SK-N-SH treated with all-trans-retinoic acid at 6 μM for 48 hours (cell line): Measurements from ENCODE around the gene FBLIM1.
A peak's percentile ranks its signal among the peaks of the same experiment; 100 is the strongest.

ENCODE experiments used
- ATAC-seq: fragments of 200-7000 bp; cut with Tn5 transposase; 3 replicates; pipeline ENCODE4 v1.9.1; 2020; ENCODE audit warnings: mild to moderate bottlenecking, moderate library complexity
- CREB5 ChIP-seq: fragments of 250-450 bp; sonication (Bioruptor Pico); IDR thresholded peaks from 2 replicates; pipeline ENCODE4 v1.5.1; 2020; ENCODE audit warnings: low read depth, mild to moderate bottlenecking, moderate library complexity
- CSDC2 ChIP-seq: fragments of 250-450 bp; sonication (Bioruptor Pico); IDR thresholded peaks from 2 replicates; pipeline ENCODE4 v1.5.0; 2020; ENCODE audit warnings: mild to moderate bottlenecking, moderate library complexity
- CSRNP3 ChIP-seq: fragments of 250-450 bp; sonication (Bioruptor Pico); IDR thresholded peaks from 2 replicates; pipeline ENCODE4 v1.5.1; 2021; ENCODE audit warnings: mild to moderate bottlenecking, moderate library complexity
- ESRRG ChIP-seq: fragments of 250-450 bp; sonication (Bioruptor Pico); IDR thresholded peaks from 2 replicates; pipeline ENCODE4 v1.6.1; 2021; ENCODE audit warnings: mild to moderate bottlenecking
- GLIS3 ChIP-seq: fragments of 250-450 bp; sonication (Bioruptor Pico); IDR thresholded peaks from 2 replicates; pipeline ENCODE4 v1.5.0; 2020; ENCODE audit warnings: mild to moderate bottlenecking, moderate library complexity
- ISL1 ChIP-seq: fragments of 250-450 bp; sonication (Bioruptor Pico); IDR thresholded peaks from 2 replicates; pipeline ENCODE4 v2.1.2; 2022; ENCODE audit warnings: mild to moderate bottlenecking, moderate library complexity
- OSR1 ChIP-seq: fragments of 250-450 bp; sonication (Bioruptor Pico); IDR thresholded peaks from 2 replicates; pipeline ENCODE4 v1.8.0; 2022; ENCODE audit warnings: moderate library complexity, mild to moderate bottlenecking, inconsistent platforms
- PATZ1 ChIP-seq: fragments of 250-450 bp; sonication (Bioruptor Pico); IDR thresholded peaks from 2 replicates; pipeline ENCODE4 v1.8.0; 2020; ENCODE audit warnings: mild to moderate bottlenecking, moderate library complexity, borderline replicate concordance
- POU6F1 ChIP-seq: fragments of 250-450 bp; sonication (Bioruptor Pico); IDR thresholded peaks from 2 replicates; pipeline ENCODE4 v1.8.0; 2021; ENCODE audit warnings: low read depth, mild to moderate bottlenecking, moderate library complexity, borderline replicate concordance
- PPARA ChIP-seq: fragments of 250-450 bp; sonication (Bioruptor Pico); IDR thresholded peaks from 2 replicates; pipeline ENCODE4 v1.5.0; 2020; ENCODE audit warnings: mild to moderate bottlenecking, borderline replicate concordance
- RARB ChIP-seq: fragments of 250-450 bp; sonication (Bioruptor Pico); IDR thresholded peaks from 2 replicates; pipeline ENCODE4 v1.8.0; 2021; ENCODE audit warnings: mild to moderate bottlenecking, moderate library complexity
- SNAI2 ChIP-seq: fragments of 250-450 bp; sonication (Bioruptor Pico); IDR thresholded peaks from 2 replicates; pipeline ENCODE4 v1.5.0; 2020; ENCODE audit warnings: mild to moderate bottlenecking, moderate library complexity
- TCF4 ChIP-seq: fragments of 250-450 bp; sonication (Bioruptor Pico); IDR thresholded peaks from 2 replicates; pipeline ENCODE4 v1.8.0; 2021; ENCODE audit warnings: mild to moderate bottlenecking, moderate library complexity, borderline replicate concordance
- TOX ChIP-seq: fragments of 250-450 bp; sonication (Bioruptor Pico); IDR thresholded peaks from 2 replicates; pipeline ENCODE4 v1.8.0; 2021; ENCODE audit warnings: mild to moderate bottlenecking, moderate library complexity, borderline replicate concordance
- TSHZ2 ChIP-seq: fragments of 250-450 bp; sonication (Bioruptor Pico); IDR thresholded peaks from 2 replicates; pipeline ENCODE4 v1.5.0; 2020; ENCODE audit warnings: mild to moderate bottlenecking, moderate library complexity
- ZC3H10 ChIP-seq: fragments of 250-450 bp; sonication (Bioruptor Pico); IDR thresholded peaks from 2 replicates; pipeline ENCODE4 v1.5.1; 2021; ENCODE audit warnings: mild to moderate bottlenecking, moderate library complexity
- ZFP3 ChIP-seq: fragments of 250-450 bp; sonication (Bioruptor Pico); IDR thresholded peaks from 2 replicates; pipeline ENCODE4 v1.5.0; 2020; ENCODE audit warnings: mild to moderate bottlenecking, moderate library complexity
- ZNF565 ChIP-seq: fragments of 450-650 bp; formaldehyde crosslinking; conservative IDR thresholded peaks from 2 replicates; pipeline ENCODE4 v1.5.0; 2020; ENCODE audit warnings: low read depth, mild to moderate bottlenecking, moderate library complexity
- ZNF70 ChIP-seq: fragments of 450-650 bp; formaldehyde crosslinking; IDR thresholded peaks from 2 replicates; pipeline ENCODE4 v1.5.0; 2020; ENCODE audit warnings: mild to moderate bottlenecking, moderate library complexity
- ZNF8 ChIP-seq: fragments of 450-650 bp; formaldehyde crosslinking; IDR thresholded peaks from 2 replicates; pipeline ENCODE4 v1.5.0; 2020; ENCODE audit warnings: mild to moderate bottlenecking, moderate library complexity

The FBLIM1 gene

GRCh38 chr1:15736892-15737261 lies 21.7 kb upstream of the FBLIM1 start:
- no peak for ATAC-seq
- TF ChIP-seq ZNF70 (CRISPR knock-in tag), result no peak
- no peak for TF ChIP-seq ZFP3 (CRISPR knock-in tag)
- no peak for TF ChIP-seq CSRNP3 (CRISPR knock-in tag)
- no peak for TF ChIP-seq CREB5 (CRISPR knock-in tag)
- TF ChIP-seq ISL1 (CRISPR knock-in tag), result no peak
- no peak for TF ChIP-seq OSR1 (CRISPR knock-in tag)

GRCh38 chr1:15737324-15738319 lies 21.0 kb upstream of the FBLIM1 start:
- ATAC-seq, result no peak
- no peak for TF ChIP-seq TOX
- no peak for TF ChIP-seq PATZ1 (CRISPR knock-in tag)
- no peak for TF ChIP-seq PPARA (CRISPR knock-in tag)
- no peak for TF ChIP-seq GLIS3
- no peak for TF ChIP-seq OSR1 (CRISPR knock-in tag)
- TF ChIP-seq ZNF565 (CRISPR knock-in tag), result no peak
- no peak for TF ChIP-seq ISL1 (CRISPR knock-in tag)
- TF ChIP-seq, all 23 proteins: peak for 0

- no peak; the same call in 2 of the 3 replicates for ATAC-seq
- no peak for TF ChIP-seq ZNF565 (CRISPR knock-in tag)
- TF ChIP-seq TCF4 (CRISPR knock-in tag), result peak; percentile 75; the same call in 1 of the 2 replicates
Measured at GRCh38 chr1:15738416-15739113, 20.0 kb upstream of the FBLIM1 start.

GRCh38 chr1:15739259-15739658 lies 19.3 kb upstream of the FBLIM1 start:
- ATAC-seq, result no peak
- TF ChIP-seq ZNF70 (CRISPR knock-in tag) (no peak), CSDC2 (CRISPR knock-in tag) (no peak), RARB (CRISPR knock-in tag) (no peak), ZNF565 (CRISPR knock-in tag) (no peak), SNAI2 (CRISPR knock-in tag) (no peak), PPARA (CRISPR knock-in tag) (no peak)

- ATAC-seq, result no peak; the same call in 2 of the 3 replicates
- TF ChIP-seq OSR1 (CRISPR knock-in tag), result no peak
- no peak for TF ChIP-seq CSDC2 (CRISPR knock-in tag)
- no peak for TF ChIP-seq PPARA (CRISPR knock-in tag)
- no peak for TF ChIP-seq TSHZ2 (CRISPR knock-in tag)
- no peak for TF ChIP-seq ZC3H10
- no peak for TF ChIP-seq ISL1 (CRISPR knock-in tag)
- no peak for TF ChIP-seq ESRRG (CRISPR knock-in tag)
- TF ChIP-seq PATZ1 (CRISPR knock-in tag), result no peak
- TF ChIP-seq ZNF565 (CRISPR knock-in tag), result no peak
- no peak for TF ChIP-seq RARB (CRISPR knock-in tag)
- TF ChIP-seq ZNF70 (CRISPR knock-in tag), result no peak
- no peak for TF ChIP-seq SNAI2 (CRISPR knock-in tag)
- no peak for TF ChIP-seq TCF4 (CRISPR knock-in tag)
- TF ChIP-seq POU6F1, result no peak
- TF ChIP-seq ZNF8, result no peak
Measured at GRCh38 chr1:15739745-15740144, 18.9 kb upstream of the FBLIM1 start.
